ENCODE measurements around the gene C9orf85. TPM values are rescaled to one million over a fixed set of nuclear protein-coding genes. Genes with fewer than 3 reads are reported as not detected.
"Not testable (repeated sequence)": the region's sequence is repeated elsewhere in the genome, so short reads cannot be mapped to it uniquely, and the experiment has no call there.

The C9orf85 gene
- total RNA-seq = 16.6 and 19.1 TPM in 2 replicates

GRCh38 chr9:71911061-71911907 is at the start of gene C9orf85, which contains the start of gene ABHD17B:
Gene C9orf85 (plus strand): TSS chr9:71911639. CDS start chr9:71911735, 96 bp downstream.
Gene ABHD17B (minus strand): TSS chr9:71911193. CDS start chr9:71875080, 36,113 bp downstream.
- DNase-seq = peak; percentile 99

- DNase-seq = peak; percentile 6
These were observed 47.8 kb upstream of the C9orf85 start for GRCh38 chr9:71863631-71864030.

- no peak for DNase-seq
These were observed 36.1 kb upstream of the C9orf85 start for GRCh38 chr9:71875345-71875744.

GRCh38 chr9:71876106-71876505 is 35.3 kb upstream of the C9orf85 start:
- DNase-seq = no peak

GRCh38 chr9:71876829-71877228 is 34.6 kb upstream of the C9orf85 start:
- DNase-seq = no peak

- no peak for DNase-seq
These were observed 32.8 kb upstream of the C9orf85 start for GRCh38 chr9:71878327-71879274.

GRCh38 chr9:71879644-71880174 is 31.7 kb upstream of the C9orf85 start:
- DNase-seq = no peak

GRCh38 chr9:71884005-71884404 is 27.4 kb upstream of the C9orf85 start:
- DNase-seq = no peak

GRCh38 chr9:71885467-71885866 is 26.0 kb upstream of the C9orf85 start:
- DNase-seq = peak; percentile 50

GRCh38 chr9:71886015-71886414 is 25.4 kb upstream of the C9orf85 start:
- DNase-seq = no peak

- no peak for DNase-seq
These were observed 24.9 kb upstream of the C9orf85 start for GRCh38 chr9:71886541-71886940.

- DNase-seq = no peak
These were observed 24.1 kb upstream of the C9orf85 start for GRCh38 chr9:71887362-71887761.

- no peak for DNase-seq
These were observed 21.3 kb upstream of the C9orf85 start for GRCh38 chr9:71890042-71890679.

- no peak for DNase-seq
These were observed 19.8 kb upstream of the C9orf85 start for GRCh38 chr9:71891557-71892189.

- DNase-seq = no peak
These were observed 16.3 kb upstream of the C9orf85 start for GRCh38 chr9:71895117-71895516.

GRCh38 chr9:71895955-71896354 is 15.5 kb upstream of the C9orf85 start:
- DNase-seq = no peak

GRCh38 chr9:71896761-71897160 is 14.7 kb upstream of the C9orf85 start:
- no peak for DNase-seq

- DNase-seq = peak; percentile 22
These were observed 13.9 kb upstream of the C9orf85 start for GRCh38 chr9:71897577-71897976.

GRCh38 chr9:71898756-71899155 is 12.7 kb upstream of the C9orf85 start:
- not testable (repeated sequence) for DNase-seq

GRCh38 chr9:71901695-71902597 is 9.5 kb upstream of the C9orf85 start:
- DNase-seq = no peak

GRCh38 chr9:71904076-71904475 is 7.4 kb upstream of the C9orf85 start:
- DNase-seq = no peak

All from dermis blood vessel endothelial cell (primary cell).